Measurements from ENCODE around the gene EFHC1. TPM values are rescaled to one million over a fixed set of nuclear protein-coding genes. Genes with fewer than 3 reads are reported as not detected.
A peak's percentile ranks its signal among the peaks of the same experiment; 100 is the strongest.

Gene EFHC1
- total RNA-seq, 4 donors from 2014 or later: 30.6 to 45.6 (median 37.7) TPM

- Histone ChIP-seq H3K36me3 (no peaks in the 10 kb centered on the region), H3K9me3 (no peaks in the 10 kb centered on the region), H3K4me1 (peaks cover 0 to 97% (median 43%) of the 10 kb centered on the region in 4 donors), H3K27me3 (no peaks in the 10 kb centered on the region), H3K27ac (peak overlapping the region in 1 of 4 donors; percentile 69), H3K4me3 (no peak overlapping the region)
- 72 to 76% methylated on average over 6 of the region's 6 CpGs for WGBS, 2 donors
- no peak for DNase-seq (ENCODE audit: low spot score in 2 of 2)
- TF ChIP-seq EP300 (IDR thresholded peaks at IDR 0.05): no peak
- TF ChIP-seq, protein P1, sequence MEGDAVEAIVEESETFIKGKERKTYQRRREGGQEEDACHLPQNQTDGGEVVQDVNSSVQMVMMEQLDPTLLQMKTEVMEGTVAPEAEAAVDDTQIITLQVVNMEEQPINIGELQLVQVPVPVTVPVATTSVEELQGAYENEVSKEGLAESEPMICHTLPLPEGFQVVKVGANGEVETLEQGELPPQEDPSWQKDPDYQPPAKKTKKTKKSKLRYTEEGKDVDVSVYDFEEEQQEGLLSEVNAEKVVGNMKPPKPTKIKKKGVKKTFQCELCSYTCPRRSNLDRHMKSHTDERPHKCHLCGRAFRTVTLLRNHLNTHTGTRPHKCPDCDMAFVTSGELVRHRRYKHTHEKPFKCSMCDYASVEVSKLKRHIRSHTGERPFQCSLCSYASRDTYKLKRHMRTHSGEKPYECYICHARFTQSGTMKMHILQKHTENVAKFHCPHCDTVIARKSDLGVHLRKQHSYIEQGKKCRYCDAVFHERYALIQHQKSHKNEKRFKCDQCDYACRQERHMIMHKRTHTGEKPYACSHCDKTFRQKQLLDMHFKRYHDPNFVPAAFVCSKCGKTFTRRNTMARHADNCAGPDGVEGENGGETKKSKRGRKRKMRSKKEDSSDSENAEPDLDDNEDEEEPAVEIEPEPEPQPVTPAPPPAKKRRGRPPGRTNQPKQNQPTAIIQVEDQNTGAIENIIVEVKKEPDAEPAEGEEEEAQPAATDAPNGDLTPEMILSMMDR (IDR thresholded peaks at IDR 0.05): no peak
- TF ChIP-seq POLR2A (IDR thresholded peaks at IDR 0.05): no peak
Observed at GRCh38 chr6:52541135-52541534, 121.0 kb downstream of the EFHC1 start.

- 24 to 55% methylated on average over 1 of the region's 1 CpG for WGBS, 2 donors
- peaks cover 0 to 97% (median 33%) of the 10 kb centered on the region in 4 donors for H3K4me1 ChIP-seq
- no peak for TF ChIP-seq POLR2A (IDR thresholded peaks at IDR 0.05)
- TF ChIP-seq, protein P1 (IDR thresholded peaks at IDR 0.05): no peak
- no peak for TF ChIP-seq EP300 (IDR thresholded peaks at IDR 0.05)
- no peak for DNase-seq (ENCODE audit: low spot score in 2 of 2)
- no peaks in the 10 kb centered on the region for H3K27me3 ChIP-seq
- no peaks in the 10 kb centered on the region for H3K9me3 ChIP-seq
- no peaks in the 10 kb centered on the region for H3K36me3 ChIP-seq
- peak overlapping the region in 3 of 4 donors; percentile 28 to 71 (median 69) for H3K27ac ChIP-seq
- H3K4me3 ChIP-seq: no peak overlapping the region
Observed at GRCh38 chr6:52543262-52543661, 123.1 kb downstream of the EFHC1 start.

DNA sequence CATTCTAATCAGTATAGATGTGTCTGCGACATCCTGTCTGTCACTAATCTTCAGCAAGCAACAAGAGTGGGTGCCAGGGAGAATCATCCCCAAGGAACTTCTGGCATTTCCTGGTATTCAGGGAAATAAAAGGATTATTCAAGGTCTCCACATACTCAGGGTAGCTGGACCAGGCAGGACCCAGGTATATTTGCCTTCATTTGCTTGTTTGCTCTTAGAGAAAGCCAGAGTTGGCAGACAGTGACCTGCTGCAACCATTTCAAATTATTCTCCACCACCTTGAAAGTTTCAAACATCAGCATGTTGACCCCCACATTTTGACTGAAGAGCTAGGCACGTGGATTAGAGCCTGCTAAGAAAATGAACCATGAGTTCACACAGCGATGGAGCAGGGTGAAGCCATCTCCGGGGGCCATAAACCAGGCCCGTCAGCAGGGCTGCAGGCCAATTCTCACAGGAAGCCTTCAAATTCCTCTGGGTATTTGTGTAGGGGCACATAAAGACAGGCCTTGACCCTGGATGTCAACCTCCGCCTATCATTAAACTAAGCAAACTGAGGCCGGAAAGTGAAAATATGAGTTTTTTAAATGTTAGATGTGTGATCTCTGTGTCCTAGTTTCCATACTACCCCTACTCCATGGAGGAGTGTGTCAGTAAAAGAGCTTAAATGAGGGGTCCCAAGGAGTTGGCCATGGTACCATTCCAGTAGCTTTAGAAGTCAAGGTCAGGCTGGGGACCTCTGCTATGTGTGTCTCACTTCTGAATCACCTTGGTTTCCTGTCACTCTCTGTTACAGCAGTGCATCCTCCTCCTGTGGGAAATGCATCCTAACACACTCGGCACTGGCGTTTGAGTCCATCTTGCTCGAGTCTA, 123.8 kb downstream of the EFHC1 start:
- Histone ChIP-seq H3K36me3 (no peaks in the 10 kb centered on the region), H3K27ac (peak overlapping the region in 3 of 4 donors; percentile 28 to 71 (median 69)), H3K4me1 (peaks cover 0 to 97% (median 31%) of the 10 kb centered on the region in 4 donors), H3K27me3 (no peaks in the 10 kb centered on the region), H3K9me3 (no peaks in the 10 kb centered on the region), H3K4me3 (no peak overlapping the region)
- DNase-seq (ENCODE audit: low spot score in 2 of 2): no peak
- 46 to 63% methylated on average over 10 of the region's 10 CpGs for WGBS, 2 donors
- TF ChIP-seq EP300 (IDR thresholded peaks at IDR 0.05) (no peak), POLR2A (IDR thresholded peaks at IDR 0.05) (no peak)
- TF ChIP-seq, protein P1 (IDR thresholded peaks at IDR 0.05): no peak

- Histone ChIP-seq H3K27ac (peak overlapping the region in 3 of 4 donors; percentile 28 to 71 (median 69)), H3K4me3 (no peak overlapping the region), H3K9me3 (no peaks in the 10 kb centered on the region), H3K4me1 (peaks cover 0 to 98% (median 33%) of the 10 kb centered on the region in 4 donors), H3K27me3 (no peaks in the 10 kb centered on the region), H3K36me3 (no peaks in the 10 kb centered on the region)
- WGBS, 2 donors: 56 to 71% methylated on average over 9 of the region's 9 CpGs
- DNase-seq (ENCODE audit: low spot score in 2 of 2): no peak
- TF ChIP-seq EP300 (IDR thresholded peaks at IDR 0.05): no peak
- no peak for TF ChIP-seq POLR2A (IDR thresholded peaks at IDR 0.05)
- TF ChIP-seq, protein P1 (IDR thresholded peaks at IDR 0.05): no peak
Observed at GRCh38 chr6:52544602-52545405, 124.7 kb downstream of the EFHC1 start.
